ENCODE measurements around the gene FOXP1. TPM values are rescaled to one million over a fixed set of nuclear protein-coding genes. Genes with fewer than 3 reads are reported as not detected.
"Not testable (repeated sequence)": the region's sequence is repeated elsewhere in the genome, so short reads cannot be mapped to it uniquely, and the experiment has no call there.

The FOXP1 gene
- total RNA-seq, 2 experiments from 2014 or later = 203 to 205 TPM

GRCh38 chr3:71016178-71016845, 567.2 kb downstream of the FOXP1 start:
- DNase-seq = no peak
- H3K27ac Mint-ChIP-seq = peak overlapping the region; percentile 72

GRCh38 chr3:71014616-71015015, 568.9 kb downstream of the FOXP1 start:
- H3K4me3 Mint-ChIP-seq, H3K27me3 Mint-ChIP-seq, DNase-seq, H3K9me3 Mint-ChIP-seq: not testable (repeated sequence)
- Mint-ChIP-seq H3K27ac (peak overlapping the region; percentile 56), H3K36me3 (peaks cover 63% of the 10 kb centered on the region), H3K4me1 (peaks cover 64% of the 10 kb centered on the region)

More at GRCh38 chr3:71016178-71016845, 567.2 kb downstream of the FOXP1 start:
- Mint-ChIP-seq H3K4me1 (peaks cover 61% of the 10 kb centered on the region), H3K9me3 (peaks cover 8% of the 10 kb centered on the region), H3K4me3 (no peak overlapping the region), H3K27me3 (no peaks in the 10 kb centered on the region), H3K36me3 (peaks cover 65% of the 10 kb centered on the region)

DNA sequence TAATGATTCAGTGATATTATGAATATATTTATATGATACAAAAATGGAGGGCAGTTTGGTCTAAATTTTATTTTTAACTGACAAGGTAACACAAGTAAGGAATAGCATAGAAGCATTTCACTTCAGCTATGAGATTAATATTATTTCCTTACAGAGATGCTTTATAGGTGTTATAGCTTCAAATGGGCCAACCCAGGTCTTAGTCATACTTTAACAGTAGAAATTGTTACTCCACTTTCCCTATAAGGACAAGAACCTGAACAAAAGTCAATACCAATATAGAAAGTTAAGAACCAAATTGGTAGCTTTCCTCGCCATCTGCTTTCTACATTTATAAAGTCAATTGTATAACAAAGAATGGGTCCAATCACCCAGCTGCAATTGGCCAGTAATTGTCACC, 570.6 kb downstream of the FOXP1 start:
- no peaks in the 10 kb centered on the region for H3K27me3 Mint-ChIP-seq
- peaks cover 8% of the 10 kb centered on the region for H3K9me3 Mint-ChIP-seq
- H3K4me3 Mint-ChIP-seq = no peak overlapping the region
- H3K27ac Mint-ChIP-seq = peak overlapping the region; percentile 83
- peaks cover 66% of the 10 kb centered on the region for H3K4me1 Mint-ChIP-seq
- DNase-seq = no peak
- peaks cover 71% of the 10 kb centered on the region for H3K36me3 Mint-ChIP-seq

GRCh38 chr3:71011565-71012287, 571.8 kb downstream of the FOXP1 start:
- peaks cover 67% of the 10 kb centered on the region for H3K36me3 Mint-ChIP-seq
- peak overlapping the region; percentile 97 for H3K27ac Mint-ChIP-seq
- H3K4me3 Mint-ChIP-seq = peak overlapping the region; percentile 47
- H3K4me1 Mint-ChIP-seq = peaks cover 70% of the 10 kb centered on the region
- no peak for DNase-seq
- H3K9me3 Mint-ChIP-seq = peaks cover 8% of the 10 kb centered on the region
- H3K27me3 Mint-ChIP-seq = no peaks in the 10 kb centered on the region

DNA sequence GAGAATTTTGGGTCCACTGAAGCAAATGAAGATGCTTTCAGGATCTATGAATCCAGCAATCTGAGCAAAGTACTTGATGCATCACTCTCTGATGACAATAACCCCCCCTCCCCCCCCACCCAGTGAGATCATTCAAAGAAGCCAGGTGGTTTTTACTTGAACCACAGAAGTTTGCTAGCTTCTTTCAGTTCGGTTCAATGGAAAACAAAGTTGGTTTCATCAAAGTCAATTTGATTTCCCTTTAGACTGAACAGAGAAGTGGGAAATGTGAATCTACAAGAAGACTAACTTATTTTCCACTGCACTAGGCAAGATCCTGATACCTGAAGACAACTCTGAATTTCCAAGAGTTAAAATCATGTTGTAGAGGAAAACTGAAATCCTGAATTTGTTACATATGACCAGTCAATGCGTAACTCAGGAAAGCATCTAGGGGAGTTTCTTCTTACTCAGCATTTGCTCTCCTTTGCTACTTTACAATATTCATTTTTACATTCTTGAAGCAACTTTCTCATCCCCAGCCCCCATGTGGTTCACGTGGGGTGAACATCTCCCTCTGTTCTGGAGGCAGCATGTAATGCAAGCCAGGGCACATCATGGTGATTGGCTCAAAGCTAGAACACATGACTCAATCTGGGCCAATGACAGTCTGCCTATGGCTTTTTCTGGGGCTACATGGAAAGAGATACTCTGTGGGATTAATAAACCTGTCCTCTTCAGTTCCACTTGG, 572.6 kb downstream of the FOXP1 start:
- H3K27ac Mint-ChIP-seq = peak overlapping the region; percentile 97
- peaks cover 8% of the 10 kb centered on the region for H3K9me3 Mint-ChIP-seq
- peak; percentile 72 for DNase-seq
- peaks cover 58% of the 10 kb centered on the region for H3K36me3 Mint-ChIP-seq
- H3K4me1 Mint-ChIP-seq = peaks cover 69% of the 10 kb centered on the region
- H3K27me3 Mint-ChIP-seq = no peaks in the 10 kb centered on the region
- peak overlapping the region; percentile 47 for H3K4me3 Mint-ChIP-seq

DNA sequence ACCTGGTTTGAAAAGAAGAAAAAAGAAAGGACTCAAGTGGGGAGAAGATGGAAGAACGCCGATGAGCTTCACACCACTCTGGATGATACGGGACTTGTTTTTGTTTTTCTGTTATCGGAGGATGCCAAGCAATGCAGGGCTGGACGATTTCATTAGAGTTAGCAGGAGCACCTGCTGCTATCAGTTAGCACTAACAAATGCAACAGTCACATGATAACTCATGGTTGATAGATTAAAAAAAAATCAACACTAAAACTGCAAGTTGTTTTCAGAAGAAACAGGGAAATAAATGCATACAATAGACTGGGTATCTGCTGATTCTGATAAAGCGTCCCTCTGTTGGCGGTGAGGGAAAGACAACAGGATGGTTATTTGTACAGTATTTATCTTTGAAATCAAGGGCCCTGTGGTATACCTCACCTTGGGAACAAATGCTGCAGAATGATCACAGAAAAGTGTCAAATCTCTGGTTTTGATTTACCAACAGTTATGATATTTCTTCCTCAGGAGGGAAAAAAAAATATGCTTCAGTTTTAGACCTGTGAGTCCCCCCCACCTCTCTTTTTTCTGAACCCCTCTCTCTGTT, 575.1 kb downstream of the FOXP1 start:
- H3K4me3 Mint-ChIP-seq = peak overlapping the region; percentile 52
- peaks cover 65% of the 10 kb centered on the region for H3K4me1 Mint-ChIP-seq
- no peak for DNase-seq
- peaks cover 39% of the 10 kb centered on the region for H3K36me3 Mint-ChIP-seq
- peak overlapping the region; percentile 97 for H3K27ac Mint-ChIP-seq
- H3K27me3 Mint-ChIP-seq = no peaks in the 10 kb centered on the region
- H3K9me3 Mint-ChIP-seq = no peaks in the 10 kb centered on the region

- DNase-seq = no peak
- peaks cover 36% of the 10 kb centered on the region for H3K36me3 Mint-ChIP-seq
- no peaks in the 10 kb centered on the region for H3K27me3 Mint-ChIP-seq
- H3K9me3 Mint-ChIP-seq = no peaks in the 10 kb centered on the region
- peak overlapping the region; percentile 97 for H3K27ac Mint-ChIP-seq
- H3K4me3 Mint-ChIP-seq = no peak overlapping the region
- H3K4me1 Mint-ChIP-seq = peaks cover 71% of the 10 kb centered on the region
Measured at GRCh38 chr3:71006810-71007785, 576.4 kb downstream of the FOXP1 start.

- Mint-ChIP-seq H3K27me3 (no peaks in the 10 kb centered on the region), H3K36me3 (peaks cover 36% of the 10 kb centered on the region)
Measured at GRCh38 chr3:71005702-71006321, 577.7 kb downstream of the FOXP1 start.

DNA sequence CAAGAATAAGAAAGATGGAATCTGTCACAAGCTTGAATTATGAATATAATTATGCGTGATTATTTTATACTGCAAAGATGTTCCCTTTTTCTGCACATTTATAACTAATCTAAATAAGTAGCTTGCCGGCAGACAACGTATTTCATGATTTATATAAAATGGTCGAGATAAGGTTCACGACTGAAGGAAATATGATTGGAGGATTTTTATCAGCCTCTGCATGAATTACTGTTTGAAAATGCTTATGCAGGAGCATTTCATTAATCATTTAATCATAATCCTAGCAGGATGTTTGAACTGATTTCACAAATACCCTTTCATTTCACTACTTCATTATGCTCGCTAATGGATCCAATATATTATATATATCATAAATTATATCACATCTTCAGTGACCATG, 580.0 kb downstream of the FOXP1 start:
- peak overlapping the region; percentile 8 for H3K27ac Mint-ChIP-seq
- no peak overlapping the region for H3K4me3 Mint-ChIP-seq
- no peaks in the 10 kb centered on the region for H3K27me3 Mint-ChIP-seq
- peaks cover 60% of the 10 kb centered on the region for H3K4me1 Mint-ChIP-seq
- no peak for DNase-seq
- no peaks in the 10 kb centered on the region for H3K9me3 Mint-ChIP-seq
- peaks cover 39% of the 10 kb centered on the region for H3K36me3 Mint-ChIP-seq

More at GRCh38 chr3:71005702-71006321, 577.7 kb downstream of the FOXP1 start:
- peaks cover 71% of the 10 kb centered on the region for H3K4me1 Mint-ChIP-seq
- no peak for DNase-seq
- H3K4me3 Mint-ChIP-seq = no peak overlapping the region
- peak overlapping the region; percentile 39 for H3K27ac Mint-ChIP-seq
- H3K9me3 Mint-ChIP-seq = no peaks in the 10 kb centered on the region

GRCh38 chr3:71002298-71002697, 581.2 kb downstream of the FOXP1 start:
- Mint-ChIP-seq H3K27me3 (no peaks in the 10 kb centered on the region), H3K4me1 (peaks cover 48% of the 10 kb centered on the region), H3K4me3 (peak overlapping the region; percentile 10), H3K27ac (peak overlapping the region; percentile 70), H3K36me3 (peaks cover 41% of the 10 kb centered on the region), H3K9me3 (no peaks in the 10 kb centered on the region)
- no peak for DNase-seq

DNA sequence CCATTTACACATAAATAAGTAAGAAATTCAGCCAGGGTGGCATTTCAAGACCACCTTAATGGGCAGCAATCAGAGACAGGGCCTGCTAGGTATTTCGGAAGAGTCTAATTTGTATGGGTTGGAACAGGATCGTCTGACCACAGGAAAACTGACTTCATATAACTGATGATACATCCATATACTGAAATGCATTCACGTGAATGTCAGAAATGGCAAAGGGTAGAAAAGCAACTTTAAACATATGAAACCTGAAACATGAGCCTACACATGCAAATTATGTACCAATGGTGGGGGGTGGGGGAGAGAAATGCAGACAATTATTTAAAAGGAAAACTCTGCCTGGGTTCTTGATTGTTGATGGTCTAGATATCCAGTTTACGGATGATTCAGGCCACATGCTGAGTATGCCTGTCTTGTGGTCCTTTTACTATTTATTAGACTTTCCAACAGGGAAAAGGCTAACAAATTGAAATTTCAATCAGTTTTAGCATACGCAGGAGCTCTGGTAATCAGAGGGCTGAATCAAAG, 582.2 kb downstream of the FOXP1 start:
- H3K27me3 Mint-ChIP-seq = no peaks in the 10 kb centered on the region
- peaks cover 43% of the 10 kb centered on the region for H3K4me1 Mint-ChIP-seq
- H3K4me3 Mint-ChIP-seq = no peak overlapping the region
- peaks cover 49% of the 10 kb centered on the region for H3K36me3 Mint-ChIP-seq
- H3K9me3 Mint-ChIP-seq = no peaks in the 10 kb centered on the region
- no peak for DNase-seq
- peak overlapping the region; percentile 59 for H3K27ac Mint-ChIP-seq

DNA sequence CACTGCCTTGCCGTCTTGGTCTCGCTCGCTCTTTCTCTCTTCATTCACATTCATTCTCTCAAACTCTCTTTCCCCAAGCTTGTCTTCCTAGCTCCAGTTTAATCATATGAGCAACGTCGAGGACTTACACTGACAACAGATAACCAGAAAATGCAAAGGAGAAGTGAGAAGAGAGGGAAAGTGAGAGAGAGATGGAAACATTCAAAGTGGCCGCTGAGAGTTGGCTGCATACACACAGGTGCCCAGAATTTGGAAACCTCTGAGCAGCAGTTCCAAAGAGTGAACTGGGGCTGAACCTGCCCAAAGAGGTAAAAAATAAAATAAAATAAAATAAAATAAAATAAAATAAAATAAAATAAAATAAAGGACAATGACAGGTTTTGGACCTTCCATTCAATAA, 583.0 kb downstream of the FOXP1 start:
- Mint-ChIP-seq H3K9me3 (no peaks in the 10 kb centered on the region), H3K27ac (peak overlapping the region; percentile 65), H3K4me1 (peaks cover 40% of the 10 kb centered on the region), H3K36me3 (peaks cover 48% of the 10 kb centered on the region), H3K27me3 (no peaks in the 10 kb centered on the region), H3K4me3 (no peak overlapping the region)
- no peak for DNase-seq

- H3K36me3 Mint-ChIP-seq = peaks cover 53% of the 10 kb centered on the region
- no peak overlapping the region for H3K27ac Mint-ChIP-seq
- H3K9me3 Mint-ChIP-seq = no peaks in the 10 kb centered on the region
- DNase-seq = no peak
- no peaks in the 10 kb centered on the region for H3K27me3 Mint-ChIP-seq
- no peak overlapping the region for H3K4me3 Mint-ChIP-seq
- H3K4me1 Mint-ChIP-seq = peaks cover 44% of the 10 kb centered on the region
Measured at GRCh38 chr3:70999730-71000129, 583.8 kb downstream of the FOXP1 start.

All from activated naive CD8-positive, alpha-beta T cell treated with anti-CD3 and anti-CD28 coated beads for 36 hours (primary cell).